ENCODE data around the gene ABLIM1.

DNA sequence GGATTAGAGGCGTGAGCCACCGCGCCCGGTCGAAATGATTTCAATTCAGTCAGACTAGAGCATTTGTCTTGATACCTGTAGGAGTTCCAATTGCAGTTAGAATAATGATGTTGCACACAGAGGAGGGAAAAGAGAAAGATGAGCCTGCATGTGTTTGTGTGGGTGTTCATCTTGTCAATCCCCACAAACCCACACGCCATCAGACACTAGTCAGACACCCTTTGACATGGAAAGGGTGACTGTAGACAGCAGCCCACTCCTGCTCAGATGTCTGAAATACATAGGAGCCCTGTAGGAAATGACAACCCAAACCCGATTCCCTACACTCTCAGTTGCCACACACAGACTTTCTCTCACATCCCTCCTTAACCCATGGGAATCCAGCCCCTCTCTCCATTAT lies 92.0 kb downstream of the ABLIM1 start:
- TF ChIP-seq POLR2A (IDR thresholded peaks at IDR 0.05) (no peak), POLR2AphosphoS5 (IDR thresholded peaks at IDR 0.05) (no peak)
- TF ChIP-seq, protein P1, sequence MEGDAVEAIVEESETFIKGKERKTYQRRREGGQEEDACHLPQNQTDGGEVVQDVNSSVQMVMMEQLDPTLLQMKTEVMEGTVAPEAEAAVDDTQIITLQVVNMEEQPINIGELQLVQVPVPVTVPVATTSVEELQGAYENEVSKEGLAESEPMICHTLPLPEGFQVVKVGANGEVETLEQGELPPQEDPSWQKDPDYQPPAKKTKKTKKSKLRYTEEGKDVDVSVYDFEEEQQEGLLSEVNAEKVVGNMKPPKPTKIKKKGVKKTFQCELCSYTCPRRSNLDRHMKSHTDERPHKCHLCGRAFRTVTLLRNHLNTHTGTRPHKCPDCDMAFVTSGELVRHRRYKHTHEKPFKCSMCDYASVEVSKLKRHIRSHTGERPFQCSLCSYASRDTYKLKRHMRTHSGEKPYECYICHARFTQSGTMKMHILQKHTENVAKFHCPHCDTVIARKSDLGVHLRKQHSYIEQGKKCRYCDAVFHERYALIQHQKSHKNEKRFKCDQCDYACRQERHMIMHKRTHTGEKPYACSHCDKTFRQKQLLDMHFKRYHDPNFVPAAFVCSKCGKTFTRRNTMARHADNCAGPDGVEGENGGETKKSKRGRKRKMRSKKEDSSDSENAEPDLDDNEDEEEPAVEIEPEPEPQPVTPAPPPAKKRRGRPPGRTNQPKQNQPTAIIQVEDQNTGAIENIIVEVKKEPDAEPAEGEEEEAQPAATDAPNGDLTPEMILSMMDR (IDR thresholded peaks at IDR 0.05), result no peak
